Endodermal cell (in vitro differentiated cells): ENCODE measurements around the gene PLK5. TPM values are rescaled to one million over a fixed set of nuclear protein-coding genes. Genes with fewer than 3 reads are reported as not detected.

Experiments
- DNase-seq: peaks from one replicate; pipeline ENCODE4 v3.0.0-alpha.2; 2017
- H3K27ac ChIP-seq: 2 replicates; pipeline ENCODE4 v1.5.1; 2013; ENCODE audit warnings: mild to moderate bottlenecking, low read depth, low read length, moderate library complexity
- H3K27me3 ChIP-seq: 2 replicates; pipeline ENCODE4 v1.6.1; 2013; ENCODE audit warnings: mild to moderate bottlenecking, low read length, moderate library complexity; ENCODE audit not compliant: insufficient read depth, control insufficient read depth, poor library complexity, severe bottlenecking
- H3K36me3 ChIP-seq: 2 replicates; pipeline ENCODE4 v1.7.0; 2013; ENCODE audit warnings: mild to moderate bottlenecking, low read length, moderate library complexity; ENCODE audit not compliant: control insufficient read depth, insufficient read depth
- H3K4me1 ChIP-seq: one replicate; pipeline ENCODE4 v1.7.0; 2013; ENCODE audit warnings: low read length; ENCODE audit not compliant: control insufficient read depth, insufficient read depth
- H3K4me3 ChIP-seq: 2 replicates; pipeline ENCODE4 v1.5.1; 2013; ENCODE audit warnings: mild to moderate bottlenecking, low read length, moderate library complexity
- H3K9ac ChIP-seq: 2 replicates; pipeline ENCODE4 v1.6.1; 2013; ENCODE audit warnings: mild to moderate bottlenecking, low read length, moderate library complexity; ENCODE audit not compliant: poor library complexity, severe bottlenecking; ENCODE audit errors: extremely low read depth
- H3K9me3 ChIP-seq: 2 replicates; pipeline ENCODE4 v1.6.1; 2013; ENCODE audit warnings: mild to moderate bottlenecking, low read length, moderate library complexity; ENCODE audit not compliant: control insufficient read depth
- H3K27ac Mint-ChIP-seq: 2 replicates; pipeline ENCODE4 v1.8.0; 2020; ENCODE audit warnings: mixed read lengths
- H3K27me3 Mint-ChIP-seq: 2 replicates; pipeline ENCODE4 v1.8.0; 2021; ENCODE audit warnings: mild to moderate bottlenecking, mixed read lengths; ENCODE audit not compliant: insufficient read depth
- H3K36me3 Mint-ChIP-seq: 2 replicates; pipeline ENCODE4 v1.8.0; 2020; ENCODE audit warnings: low read depth, mixed read lengths
- H3K4me1 Mint-ChIP-seq: 2 replicates; pipeline ENCODE4 v1.8.0; 2020; ENCODE audit warnings: mixed read lengths
- H3K4me3 Mint-ChIP-seq: 2 replicates; pipeline ENCODE4 v1.8.0; 2020; ENCODE audit warnings: mild to moderate bottlenecking, moderate library complexity, mixed read lengths
- H3K9me3 Mint-ChIP-seq: 2 replicates; pipeline ENCODE4 v1.8.0; 2020; ENCODE audit warnings: mild to moderate bottlenecking, mixed read lengths
- WGBS, 2 experiments: methylation state at CpG; one replicate each; pipeline versions ENCODE4 v1.1.5 to v1.1.7; 2013; ENCODE audit warnings: missing lambda C conversion rate in 2 of 2, mixed read lengths in 1 of 2; ENCODE audit not compliant: insufficient coverage in 1 of 2, insufficient read length in 1 of 2; 5-methylcytosine and 5-hydroxymethylcytosine counted together
- total RNA-seq, 2 donors: library from RNA; stranded (reverse); fragmentation: NEBNext Ultra II Directional in 1 of 2; extraction: Animal tissue kit (Norgen Biotek cat#: 25700) in 1 of 2; gene quantifications; 2 replicates in 1 of 2; 3 replicates in 1 of 2; pipeline ENCODE4 v1.2.1, GENCODE V29; 2021
- TF ChIP-seq, protein P1 (sequence below): fragments of 200-600 bp; sonication (generic); conservative IDR thresholded peaks from 2 replicates; pipeline ENCODE4 v1.5.0; 2021; ENCODE audit warnings: antibody characterized with exemption, mild to moderate bottlenecking

PLK5 gene
- total RNA-seq, 2 donors from 2014 or later = 0.48 TPM; not detected in 1

GRCh38 chr19:1503925-1504773 is 19.7 kb upstream of the PLK5 start:
- WGBS, 2 experiments = 74 to 76% methylated on average over 10 to 23 of the region's 23 CpGs
- TF ChIP-seq, protein P1, sequence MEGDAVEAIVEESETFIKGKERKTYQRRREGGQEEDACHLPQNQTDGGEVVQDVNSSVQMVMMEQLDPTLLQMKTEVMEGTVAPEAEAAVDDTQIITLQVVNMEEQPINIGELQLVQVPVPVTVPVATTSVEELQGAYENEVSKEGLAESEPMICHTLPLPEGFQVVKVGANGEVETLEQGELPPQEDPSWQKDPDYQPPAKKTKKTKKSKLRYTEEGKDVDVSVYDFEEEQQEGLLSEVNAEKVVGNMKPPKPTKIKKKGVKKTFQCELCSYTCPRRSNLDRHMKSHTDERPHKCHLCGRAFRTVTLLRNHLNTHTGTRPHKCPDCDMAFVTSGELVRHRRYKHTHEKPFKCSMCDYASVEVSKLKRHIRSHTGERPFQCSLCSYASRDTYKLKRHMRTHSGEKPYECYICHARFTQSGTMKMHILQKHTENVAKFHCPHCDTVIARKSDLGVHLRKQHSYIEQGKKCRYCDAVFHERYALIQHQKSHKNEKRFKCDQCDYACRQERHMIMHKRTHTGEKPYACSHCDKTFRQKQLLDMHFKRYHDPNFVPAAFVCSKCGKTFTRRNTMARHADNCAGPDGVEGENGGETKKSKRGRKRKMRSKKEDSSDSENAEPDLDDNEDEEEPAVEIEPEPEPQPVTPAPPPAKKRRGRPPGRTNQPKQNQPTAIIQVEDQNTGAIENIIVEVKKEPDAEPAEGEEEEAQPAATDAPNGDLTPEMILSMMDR = no peak
- H3K27ac ChIP-seq = no peak overlapping the region
- no peak for DNase-seq
- H3K9ac ChIP-seq = no peak overlapping the region
- peaks cover 8% of the 10 kb centered on the region for H3K9me3 ChIP-seq
- no peak overlapping the region for H3K27ac Mint-ChIP-seq
- H3K4me3 ChIP-seq = no peak overlapping the region
- peaks cover 5% of the 10 kb centered on the region for H3K36me3 Mint-ChIP-seq
- peaks cover 16% of the 10 kb centered on the region for H3K27me3 ChIP-seq
- peaks cover 22% of the 10 kb centered on the region for H3K9me3 Mint-ChIP-seq
- H3K4me3 Mint-ChIP-seq = no peak overlapping the region
- H3K27me3 Mint-ChIP-seq = peaks cover 46% of the 10 kb centered on the region
- H3K4me1 Mint-ChIP-seq = no peaks in the 10 kb centered on the region
- H3K36me3 ChIP-seq = no peaks in the 10 kb centered on the region
- no peaks in the 10 kb centered on the region for H3K4me1 ChIP-seq

GRCh38 chr19:1505012-1505411 is 18.9 kb upstream of the PLK5 start:
- H3K27me3 Mint-ChIP-seq = peaks cover 53% of the 10 kb centered on the region

GRCh38 chr19:1505991-1506881 is 17.6 kb upstream of the PLK5 start:
- no peaks in the 10 kb centered on the region for H3K9me3 ChIP-seq
- H3K9ac ChIP-seq = no peak overlapping the region
- H3K27me3 Mint-ChIP-seq = peaks cover 57% of the 10 kb centered on the region
- WGBS, 2 experiments = 91 to 93% methylated on average over 28 to 45 of the region's 45 CpGs
- H3K27me3 ChIP-seq = peaks cover 18% of the 10 kb centered on the region
- H3K4me1 Mint-ChIP-seq = peaks cover 3% of the 10 kb centered on the region
- no peak overlapping the region for H3K27ac Mint-ChIP-seq
- H3K36me3 Mint-ChIP-seq = peaks cover 5% of the 10 kb centered on the region
- H3K4me3 Mint-ChIP-seq = no peak overlapping the region
- H3K4me3 ChIP-seq = no peak overlapping the region
- H3K9me3 Mint-ChIP-seq = peaks cover 6% of the 10 kb centered on the region
- no peak for DNase-seq
- no peaks in the 10 kb centered on the region for H3K36me3 ChIP-seq
- no peak overlapping the region for H3K27ac ChIP-seq
- TF ChIP-seq, protein P1 = no peak
- peaks cover 7% of the 10 kb centered on the region for H3K4me1 ChIP-seq

More at GRCh38 chr19:1505012-1505411, 18.9 kb upstream of the PLK5 start:
- Mint-ChIP-seq H3K36me3 (peaks cover 5% of the 10 kb centered on the region), H3K4me1 (peaks cover 3% of the 10 kb centered on the region), H3K4me3 (no peak overlapping the region), H3K27ac (no peak overlapping the region), H3K9me3 (peaks cover 17% of the 10 kb centered on the region)
- Histone ChIP-seq H3K36me3 (no peaks in the 10 kb centered on the region), H3K4me3 (no peak overlapping the region), H3K4me1 (peaks cover under 1% of the 10 kb centered on the region), H3K9ac (no peak overlapping the region), H3K27ac (no peak overlapping the region), H3K27me3 (peaks cover 16% of the 10 kb centered on the region), H3K9me3 (peaks cover 5% of the 10 kb centered on the region)
- DNase-seq = no peak
- TF ChIP-seq, protein P1 = no peak
- 83 to 86% methylated on average over 8 of the region's 8 CpGs for WGBS, 2 experiments
